ENCODE results near the gene SUN5.

The SUN5 gene

GRCh38 chr20:33026779-33027759 is 22.8 kb upstream of the SUN5 start:
- in situ Hi-C loops (cut with MboI; ENCODE audit: low sequenced_read_pairs) = no loop called here

- in situ Hi-C loops (cut with MboI; ENCODE audit: low sequenced_read_pairs) = no loop called here
Observed at GRCh38 chr20:33026072-33026778, 22.0 kb upstream of the SUN5 start.

GRCh38 chr20:33025318-33025876 is 21.2 kb upstream of the SUN5 start:
- in situ Hi-C loops (cut with MboI; ENCODE audit: low sequenced_read_pairs) = no loop called here

- in situ Hi-C loops (cut with MboI; ENCODE audit: low sequenced_read_pairs) = no loop called here
Observed at GRCh38 chr20:33024609-33025317, 20.5 kb upstream of the SUN5 start.

- in situ Hi-C loops (cut with MboI; ENCODE audit: low sequenced_read_pairs) = no loop called here
Observed at GRCh38 chr20:33024243-33024560, 20.0 kb upstream of the SUN5 start.

GRCh38 chr20:33023439-33024242 is 19.4 kb upstream of the SUN5 start:
- in situ Hi-C loops (cut with MboI; ENCODE audit: low sequenced_read_pairs) = no loop called here

- in situ Hi-C loops (cut with MboI; ENCODE audit: low sequenced_read_pairs) = no loop called here
Observed at GRCh38 chr20:33022694-33023438, 18.6 kb upstream of the SUN5 start.

GRCh38 chr20:33022289-33022688 is 18.1 kb upstream of the SUN5 start:
- in situ Hi-C loops (cut with MboI; ENCODE audit: low sequenced_read_pairs) = no loop called here

GRCh38 chr20:33021879-33022278 is 17.6 kb upstream of the SUN5 start:
- in situ Hi-C loops (cut with MboI; ENCODE audit: low sequenced_read_pairs) = no loop called here

- in situ Hi-C loops (cut with MboI; ENCODE audit: low sequenced_read_pairs) = no loop called here
Observed at GRCh38 chr20:33020278-33021161, 16.3 kb upstream of the SUN5 start.

GRCh38 chr20:33019465-33020277 is 15.4 kb upstream of the SUN5 start:
- in situ Hi-C loops (cut with MboI; ENCODE audit: low sequenced_read_pairs) = no loop called here

- in situ Hi-C loops (cut with MboI; ENCODE audit: low sequenced_read_pairs) = no loop called here
Observed at GRCh38 chr20:33018169-33018931, 14.1 kb upstream of the SUN5 start.

GRCh38 chr20:33017542-33017941 is 13.3 kb upstream of the SUN5 start:
- in situ Hi-C loops (cut with MboI; ENCODE audit: low sequenced_read_pairs) = no loop called here

GRCh38 chr20:33016581-33017109 is 12.4 kb upstream of the SUN5 start:
- in situ Hi-C loops (cut with MboI; ENCODE audit: low sequenced_read_pairs) = no loop called here

- in situ Hi-C loops (cut with MboI; ENCODE audit: low sequenced_read_pairs) = no loop called here
Observed at GRCh38 chr20:33015700-33016580, 11.7 kb upstream of the SUN5 start.

GRCh38 chr20:33015114-33015484 is 10.9 kb upstream of the SUN5 start:
- in situ Hi-C loops (cut with MboI; ENCODE audit: low sequenced_read_pairs) = no loop called here
